Measurements from ENCODE around the gene PDCD6IP. TPM values are rescaled to one million over a fixed set of nuclear protein-coding genes. Genes with fewer than 3 reads are reported as not detected.

PDCD6IP gene
- total RNA-seq, 1 experiment from 2014 or later: 49.9 TPM

- no peaks in the 10 kb centered on the region for H3K9me3 ChIP-seq (replicated peaks)
- no peak overlapping the region for H3K4me3 ChIP-seq
- H3K27ac ChIP-seq: no peak overlapping the region
- no peak for DNase-seq
- H3K27me3 ChIP-seq: no peaks in the 10 kb centered on the region
- H3K4me1 ChIP-seq: no peaks in the 10 kb centered on the region
- no peaks in the 10 kb centered on the region for H3K36me3 ChIP-seq
These were observed 111.1 kb downstream of the PDCD6IP start for GRCh38 chr3:33909547-33909946.

DNA sequence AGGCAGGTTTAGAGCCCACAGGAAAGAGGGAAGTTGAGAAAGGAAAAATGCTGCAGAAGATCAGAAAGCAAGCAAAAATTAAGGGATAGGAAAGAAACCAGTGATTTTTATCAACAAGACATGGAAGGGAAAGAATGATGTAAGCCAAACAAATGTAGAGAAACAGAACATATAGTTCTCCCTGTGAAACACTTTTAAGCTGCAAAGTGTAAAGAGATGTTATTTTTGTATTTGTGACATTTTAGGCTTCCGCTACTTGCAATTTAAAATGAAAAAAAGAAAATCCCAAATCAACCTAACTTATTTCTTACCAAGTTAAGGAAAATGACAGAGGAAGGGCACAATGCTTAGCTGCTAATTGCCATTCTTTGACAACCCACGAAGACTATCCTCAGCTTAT, 111.6 kb downstream of the PDCD6IP start:
- H3K27ac ChIP-seq: no peak overlapping the region
- no peaks in the 10 kb centered on the region for H3K27me3 ChIP-seq
- H3K4me3 ChIP-seq: no peak overlapping the region
- no peaks in the 10 kb centered on the region for H3K9me3 ChIP-seq (replicated peaks)
- no peaks in the 10 kb centered on the region for H3K36me3 ChIP-seq
- no peaks in the 10 kb centered on the region for H3K4me1 ChIP-seq
- DNase-seq: no peak

- H3K9me3 ChIP-seq (replicated peaks): no peaks in the 10 kb centered on the region
- no peak for DNase-seq
- no peak overlapping the region for H3K27ac ChIP-seq
- no peaks in the 10 kb centered on the region for H3K4me1 ChIP-seq
- H3K27me3 ChIP-seq: no peaks in the 10 kb centered on the region
- H3K36me3 ChIP-seq: no peaks in the 10 kb centered on the region
- H3K4me3 ChIP-seq: no peak overlapping the region
These were observed 113.3 kb downstream of the PDCD6IP start for GRCh38 chr3:33911525-33912322.

- Histone ChIP-seq H3K36me3 (no peaks in the 10 kb centered on the region), H3K27me3 (no peaks in the 10 kb centered on the region), H3K4me3 (no peak overlapping the region), H3K27ac (no peak overlapping the region), H3K4me1 (no peaks in the 10 kb centered on the region), H3K9me3 (replicated peaks) (no peaks in the 10 kb centered on the region)
- no peak for DNase-seq
These were observed 115.8 kb downstream of the PDCD6IP start for GRCh38 chr3:33914212-33914611.

GRCh38 chr3:33914731-33915379, 116.4 kb downstream of the PDCD6IP start:
- Histone ChIP-seq H3K36me3 (no peaks in the 10 kb centered on the region), H3K9me3 (replicated peaks) (no peaks in the 10 kb centered on the region), H3K4me3 (no peak overlapping the region), H3K27me3 (no peaks in the 10 kb centered on the region), H3K27ac (no peak overlapping the region), H3K4me1 (no peaks in the 10 kb centered on the region)
- no peak for DNase-seq

- H3K27ac ChIP-seq: no peak overlapping the region
- H3K9me3 ChIP-seq (replicated peaks): no peaks in the 10 kb centered on the region
- peak in 1 of 2 experiments; percentile 19 for DNase-seq
- H3K4me1 ChIP-seq: no peaks in the 10 kb centered on the region
- H3K36me3 ChIP-seq: no peaks in the 10 kb centered on the region
- H3K4me3 ChIP-seq: no peak overlapping the region
- no peaks in the 10 kb centered on the region for H3K27me3 ChIP-seq
These were observed 117.5 kb downstream of the PDCD6IP start for GRCh38 chr3:33915796-33916546.

GRCh38 chr3:33918126-33918756, 119.8 kb downstream of the PDCD6IP start:
- Histone ChIP-seq H3K27ac (no peak overlapping the region), H3K4me1 (no peaks in the 10 kb centered on the region), H3K9me3 (replicated peaks) (no peaks in the 10 kb centered on the region), H3K4me3 (no peak overlapping the region), H3K36me3 (no peaks in the 10 kb centered on the region), H3K27me3 (no peaks in the 10 kb centered on the region)
- DNase-seq: no peak

Other genes with a start within 250 kb of the PDCD6IP start
- 37.4 and 45.2 TPM in 2 replicates for gene CLASP2, start 80.4 kb upstream of the PDCD6IP start, total RNA-seq (2014; rRNA removed; shearing (Covaris generic))